GM19467 (cell line): ENCODE data around the gene TDRD10.
A peak's percentile ranks its signal among the peaks of the same experiment; 100 is the strongest.

Experiments
- ATAC-seq: cut with Tn5 transposase; IDR thresholded peaks from one replicate; pipeline ENCODE4 v1.9.1; 2021; ENCODE audit warnings: mild to moderate bottlenecking, moderate library complexity; ENCODE audit not compliant: unreplicated experiment

Gene TDRD10

GRCh38 chr1:154552036-154552435 is 50.0 kb downstream of the TDRD10 start:
- ATAC-seq = no peak

GRCh38 chr1:154553056-154554030 is 51.3 kb downstream of the TDRD10 start:
- ATAC-seq = no peak

GRCh38 chr1:154556422-154556821 is 54.4 kb downstream of the TDRD10 start:
- no peak for ATAC-seq

DNA sequence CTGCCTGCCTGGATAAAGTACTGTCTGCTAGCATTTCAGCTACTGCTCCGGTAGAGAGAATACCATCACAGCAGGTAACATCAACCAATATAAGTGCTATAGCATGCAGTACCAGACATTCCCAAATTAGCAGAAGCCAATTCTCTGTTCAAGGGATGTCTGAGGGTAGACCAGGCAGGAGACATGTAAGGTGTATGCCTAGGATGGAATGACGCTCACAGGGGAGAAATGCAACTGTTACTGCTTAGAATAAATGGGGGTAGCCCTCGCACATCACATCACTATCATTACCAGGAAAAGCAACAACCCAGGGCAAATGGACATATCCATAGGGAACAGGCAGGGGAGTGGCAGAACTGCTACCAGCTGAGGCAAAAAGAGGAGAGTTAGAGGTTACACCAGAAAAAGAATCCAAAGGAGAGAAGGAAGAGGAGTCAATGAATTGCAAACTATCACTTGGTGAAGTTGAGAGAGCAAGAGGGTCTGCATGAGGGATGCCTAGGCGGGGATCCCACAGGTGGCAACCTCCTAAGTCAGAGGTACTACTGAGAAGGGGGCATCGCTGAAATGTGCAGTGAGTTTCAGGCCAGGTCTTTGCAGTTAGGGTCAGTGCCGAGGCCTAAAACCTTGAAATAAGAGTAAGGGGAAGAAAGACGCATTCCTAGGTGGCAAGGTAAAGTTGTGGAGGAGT is 55.4 kb downstream of the TDRD10 start:
- ATAC-seq = no peak

DNA sequence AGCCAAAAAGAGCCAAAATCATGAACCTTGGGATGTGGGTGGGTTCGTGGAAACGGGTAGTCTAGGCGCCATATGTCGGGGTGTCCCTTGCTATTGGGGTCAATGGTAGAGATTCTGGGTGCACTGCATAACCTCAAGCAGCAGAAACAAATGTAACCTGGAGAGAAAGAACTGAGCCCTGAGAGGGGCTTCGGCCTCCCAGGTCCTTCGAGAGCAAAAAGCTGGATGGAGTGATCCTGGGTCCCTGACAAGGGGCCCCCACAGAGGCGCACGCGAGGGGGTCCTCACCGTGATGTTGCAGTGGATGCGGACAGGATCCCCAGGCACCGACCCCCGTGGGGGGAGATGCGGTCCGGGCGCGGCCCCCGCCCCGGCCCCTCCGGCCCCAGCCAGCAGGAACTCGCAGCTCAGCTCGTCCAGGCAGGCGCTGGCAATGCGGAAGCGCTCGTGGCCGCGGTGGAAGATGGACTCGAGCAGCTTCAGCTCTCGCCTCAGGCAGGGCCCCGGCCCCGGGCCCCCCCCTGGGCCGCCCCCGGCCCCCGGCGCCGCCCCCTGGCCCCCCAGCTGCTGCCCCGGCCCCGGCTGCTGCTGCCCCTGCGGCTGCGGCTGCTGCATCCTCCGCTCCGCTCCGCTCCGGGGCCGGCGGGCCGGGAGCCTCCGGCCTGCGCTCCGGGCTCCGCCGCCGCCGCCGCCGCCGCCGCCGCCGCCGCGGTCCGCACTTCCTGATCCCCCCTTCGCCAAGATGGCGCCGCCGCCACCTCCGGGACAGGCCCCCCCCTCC is 56.1 kb downstream of the TDRD10 start, which contains the start of gene UBE2Q1:
TSS of gene UBE2Q1 (minus strand) at position 724 of the 781 bp plus-strand sequence. CDS start at position 615, 109 bp downstream.
- ATAC-seq = peak; percentile 21

DNA sequence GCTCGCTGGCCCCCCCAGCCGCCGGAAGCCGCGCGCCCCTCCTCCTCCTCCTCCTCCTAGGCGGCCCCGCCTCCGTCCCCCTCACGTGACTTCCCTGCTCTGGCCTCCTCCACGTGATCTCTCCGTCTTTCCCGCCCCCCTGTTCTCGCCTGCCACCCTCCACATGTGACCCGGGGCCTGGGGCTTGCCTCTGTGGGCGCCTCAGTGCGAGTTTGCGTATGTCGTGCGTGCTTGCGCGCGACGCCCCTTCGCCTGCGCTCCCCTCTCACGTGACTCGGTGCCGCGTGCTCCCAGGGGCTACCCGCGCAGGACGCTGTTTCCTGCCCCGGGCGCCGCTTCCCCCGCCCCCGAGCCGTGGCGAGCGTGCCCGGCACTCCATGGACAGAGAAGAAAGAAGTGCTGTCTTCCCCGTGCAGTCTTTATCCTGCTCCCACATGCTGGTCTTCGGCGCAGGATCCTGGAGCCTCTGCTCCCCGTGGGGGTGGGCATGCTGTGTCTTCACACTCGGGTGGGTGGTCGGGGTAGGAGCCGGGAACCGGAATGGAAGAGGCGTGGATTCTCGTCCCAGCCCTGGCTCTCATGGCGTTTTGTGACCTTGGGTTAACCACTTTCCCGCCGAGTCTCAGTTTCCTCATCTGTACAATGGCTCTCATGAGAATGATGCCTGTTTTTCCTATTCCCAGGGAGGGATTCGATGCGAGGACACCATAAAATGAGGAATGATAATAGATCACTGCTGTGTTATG is 56.9 kb downstream of the TDRD10 start:
- ATAC-seq = peak; percentile 78

GRCh38 chr1:154559466-154560044 is 57.5 kb downstream of the TDRD10 start:
- ATAC-seq = peak; percentile 40

GRCh38 chr1:154565876-154566275 is 63.9 kb downstream of the TDRD10 start:
- ATAC-seq = no peak

- ATAC-seq = no peak
Measured at GRCh38 chr1:154567386-154568156, 65.6 kb downstream of the TDRD10 start, which contains the start of gene CHRNB2. Gene CHRNB2 (plus strand): TSS chr1:154567778. CDS start chr1:154568045, 267 bp downstream.

- no peak for ATAC-seq
Measured at GRCh38 chr1:154568157-154568815, 66.3 kb downstream of the TDRD10 start.

DNA sequence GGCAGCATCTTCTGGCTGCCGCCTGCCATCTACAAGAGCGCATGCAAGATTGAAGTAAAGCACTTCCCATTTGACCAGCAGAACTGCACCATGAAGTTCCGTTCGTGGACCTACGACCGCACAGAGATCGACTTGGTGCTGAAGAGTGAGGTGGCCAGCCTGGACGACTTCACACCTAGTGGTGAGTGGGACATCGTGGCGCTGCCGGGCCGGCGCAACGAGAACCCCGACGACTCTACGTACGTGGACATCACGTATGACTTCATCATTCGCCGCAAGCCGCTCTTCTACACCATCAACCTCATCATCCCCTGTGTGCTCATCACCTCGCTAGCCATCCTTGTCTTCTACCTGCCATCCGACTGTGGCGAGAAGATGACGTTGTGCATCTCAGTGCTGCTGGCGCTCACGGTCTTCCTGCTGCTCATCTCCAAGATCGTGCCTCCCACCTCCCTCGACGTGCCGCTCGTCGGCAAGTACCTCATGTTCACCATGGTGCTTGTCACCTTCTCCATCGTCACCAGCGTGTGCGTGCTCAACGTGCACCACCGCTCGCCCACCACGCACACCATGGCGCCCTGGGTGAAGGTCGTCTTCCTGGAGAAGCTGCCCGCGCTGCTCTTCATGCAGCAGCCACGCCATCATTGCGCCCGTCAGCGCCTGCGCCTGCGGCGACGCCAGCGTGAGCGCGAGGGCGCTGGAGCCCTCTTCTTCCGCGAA is 69.4 kb downstream of the TDRD10 start:
- ATAC-seq = no peak

DNA sequence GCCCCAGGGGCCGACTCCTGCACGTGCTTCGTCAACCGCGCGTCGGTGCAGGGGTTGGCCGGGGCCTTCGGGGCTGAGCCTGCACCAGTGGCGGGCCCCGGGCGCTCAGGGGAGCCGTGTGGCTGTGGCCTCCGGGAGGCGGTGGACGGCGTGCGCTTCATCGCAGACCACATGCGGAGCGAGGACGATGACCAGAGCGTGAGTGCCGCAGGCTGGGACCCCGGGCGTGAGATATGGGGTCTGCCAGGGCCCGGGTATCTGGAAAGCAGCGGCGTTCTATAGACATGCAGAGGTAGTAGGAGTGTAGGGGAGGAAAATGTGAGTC is 69.9 kb downstream of the TDRD10 start:
- ATAC-seq = no peak

DNA sequence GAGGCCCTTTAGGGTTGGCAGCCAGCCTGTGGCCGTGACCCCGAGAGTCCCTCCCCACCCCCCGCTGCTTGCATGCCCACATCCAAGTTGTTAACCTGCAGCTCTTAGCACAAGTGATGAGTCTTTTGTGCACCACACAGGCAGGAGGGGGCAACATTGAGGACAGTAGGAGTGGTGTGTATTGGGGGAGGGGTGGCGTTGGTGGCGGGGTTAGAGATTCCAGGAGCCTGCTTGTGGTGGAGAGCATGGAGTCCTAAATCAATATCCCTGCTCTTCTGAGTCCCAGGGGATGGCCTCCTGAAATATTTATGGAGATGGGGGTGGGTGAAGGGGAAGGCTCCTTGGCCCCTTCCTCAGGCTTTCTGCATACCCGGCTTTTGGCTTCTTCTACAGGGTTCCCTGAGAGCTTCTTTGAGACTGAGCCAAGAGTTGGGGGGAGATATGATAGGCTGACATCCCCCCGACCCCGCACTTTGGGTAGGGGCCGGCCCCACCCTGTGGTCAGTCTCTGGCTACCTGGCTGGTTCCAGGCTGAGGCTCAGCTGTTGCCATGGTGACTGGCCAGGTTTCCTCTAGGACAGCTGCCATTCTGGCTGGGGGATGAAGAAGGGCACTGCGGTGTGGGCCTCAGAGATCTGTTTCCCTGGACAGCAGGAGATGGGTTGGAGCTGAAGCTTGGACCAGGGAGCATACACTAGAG is 70.6 kb downstream of the TDRD10 start:
- no peak for ATAC-seq

- no peak for ATAC-seq
Measured at GRCh38 chr1:154573168-154573510, 71.1 kb downstream of the TDRD10 start.

GRCh38 chr1:154574716-154575115 is 72.7 kb downstream of the TDRD10 start:
- ATAC-seq = no peak

- no peak for ATAC-seq
Measured at GRCh38 chr1:154575147-154575927, 73.3 kb downstream of the TDRD10 start.
